ENCODE data around the gene AHSP. TPM values are rescaled to one million over a fixed set of nuclear protein-coding genes. Genes with fewer than 3 reads are reported as not detected.
"Not testable (repeated sequence)": the region's sequence is repeated elsewhere in the genome, so short reads cannot be mapped to it uniquely, and the experiment has no call there.

The AHSP gene, protein sequence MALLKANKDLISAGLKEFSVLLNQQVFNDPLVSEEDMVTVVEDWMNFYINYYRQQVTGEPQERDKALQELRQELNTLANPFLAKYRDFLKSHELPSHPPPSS
- total RNA-seq: not detected in 2 replicates
- polyA plus RNA-seq (2012): not detected

- no peak for DNase-seq (ENCODE audit: low read depth)
Measured at GRCh38 chr16:31527734-31528274, at the start of gene AHSP. Gene AHSP, plus strand, starts transcription at chr16:31527900. Its CDS starts 240 bp downstream, at chr16:31528140.

DNA sequence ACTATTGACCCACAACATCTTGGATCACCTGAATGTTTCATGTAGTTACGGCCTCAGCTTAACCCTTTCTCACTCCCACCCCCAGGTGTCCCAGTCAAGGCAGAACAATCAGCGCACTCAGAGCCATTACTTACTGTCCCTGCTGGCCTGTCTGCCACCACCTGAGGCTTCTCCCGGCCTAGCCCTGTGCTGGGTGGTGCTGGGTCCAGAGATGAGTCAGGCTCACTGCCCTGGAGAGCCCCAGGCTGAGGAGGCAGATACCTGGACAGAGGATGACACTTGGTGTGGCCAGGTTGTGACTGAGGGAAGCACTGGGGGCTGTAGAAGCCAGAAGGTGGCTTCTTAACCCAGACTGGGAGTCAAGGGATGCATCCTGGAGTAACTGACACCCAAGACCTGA, 48.7 kb upstream of the AHSP start:
- DNase-seq (ENCODE audit: low read depth): no peak

GRCh38 chr16:31479751-31480150, 47.9 kb upstream of the AHSP start:
- no peak for DNase-seq (ENCODE audit: low read depth)

GRCh38 chr16:31480851-31481536, 46.7 kb upstream of the AHSP start:
- no peak for DNase-seq (ENCODE audit: low read depth)

DNA sequence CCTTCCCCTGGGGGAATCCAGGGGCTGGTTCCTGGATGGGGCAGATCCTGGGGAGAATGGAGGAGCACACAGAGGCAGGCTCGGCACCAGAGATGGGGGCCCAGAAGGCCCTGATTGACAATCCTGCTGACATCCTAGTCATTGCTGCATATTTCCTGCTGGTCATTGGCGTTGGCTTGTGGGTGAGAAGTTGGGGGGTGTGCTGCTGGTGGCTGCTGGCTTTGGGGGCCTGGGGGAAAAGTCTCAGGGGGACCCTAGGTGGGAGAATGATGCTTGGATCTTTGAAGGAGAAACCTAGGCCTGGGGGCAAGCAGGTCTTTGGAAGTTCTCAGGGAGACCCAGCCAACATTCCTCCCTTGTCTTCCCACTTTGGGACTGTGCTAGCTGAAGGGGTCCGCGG, 44.6 kb upstream of the AHSP start, which contains the start of gene SLC5A2:
TSS of gene SLC5A2 (plus strand) at position 43 of the 400 bp plus-strand sequence. CDS start at position 57, 14 bp downstream.
- no peak for DNase-seq (ENCODE audit: low read depth)

DNA sequence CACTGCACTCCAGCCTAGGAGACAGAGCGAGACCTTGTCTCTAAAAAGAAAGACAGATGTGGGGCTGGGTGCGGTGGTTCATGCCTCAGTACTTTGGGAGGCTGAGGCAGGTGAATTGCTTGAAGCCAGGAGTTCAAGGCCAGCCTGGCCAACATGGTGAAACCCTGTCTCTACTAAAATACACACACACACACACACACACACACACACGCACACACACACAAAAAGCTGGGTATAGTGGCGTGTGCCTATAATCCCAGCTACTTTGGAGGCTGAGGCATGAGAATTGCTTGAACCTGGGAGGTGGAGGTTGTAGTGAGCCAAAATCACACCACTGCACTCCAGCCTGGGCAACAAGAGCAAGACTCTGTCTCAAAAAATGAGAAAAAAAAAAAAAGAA, 43.7 kb upstream of the AHSP start:
- DNase-seq (ENCODE audit: low read depth): not testable (repeated sequence)

- DNase-seq (ENCODE audit: low read depth): no peak
Measured at GRCh38 chr16:31484491-31485171, 43.1 kb upstream of the AHSP start.

DNA sequence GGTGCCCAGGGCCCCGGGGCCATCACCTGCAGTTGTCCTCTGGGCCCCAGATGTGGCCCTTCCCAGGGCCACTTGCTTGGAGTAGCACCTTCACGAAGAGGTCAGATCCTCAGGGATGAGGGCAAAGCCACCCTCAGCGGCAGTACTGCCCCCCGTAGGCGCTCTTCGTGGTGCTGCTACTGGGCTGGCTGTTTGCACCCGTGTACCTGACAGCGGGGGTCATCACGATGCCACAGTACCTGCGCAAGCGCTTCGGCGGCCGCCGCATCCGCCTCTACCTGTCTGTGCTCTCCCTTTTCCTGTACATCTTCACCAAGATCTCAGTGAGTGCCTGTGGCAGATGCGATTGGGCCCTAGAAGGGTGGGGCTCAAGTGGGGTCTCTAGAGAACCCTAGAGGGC, 42.1 kb upstream of the AHSP start:
- DNase-seq (ENCODE audit: low read depth): no peak

DNA sequence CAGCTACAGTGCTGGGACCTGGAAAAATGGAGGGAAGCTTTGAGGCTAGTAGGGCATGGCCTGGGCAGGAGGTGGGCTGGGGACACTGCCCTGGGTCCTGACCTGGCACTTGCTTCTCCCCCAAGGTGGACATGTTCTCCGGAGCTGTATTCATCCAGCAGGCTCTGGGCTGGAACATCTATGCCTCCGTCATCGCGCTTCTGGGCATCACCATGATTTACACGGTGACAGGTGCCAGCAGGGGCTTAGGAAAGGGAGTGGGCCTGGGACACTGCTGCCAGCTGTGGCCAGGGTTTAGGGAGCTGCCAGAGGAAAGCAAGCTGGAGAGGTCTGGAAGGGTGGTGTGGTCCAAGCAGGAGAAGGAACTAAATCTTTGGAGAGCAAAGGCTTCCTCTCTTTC, 41.7 kb upstream of the AHSP start:
- DNase-seq (ENCODE audit: low read depth): peak; percentile 38

DNA sequence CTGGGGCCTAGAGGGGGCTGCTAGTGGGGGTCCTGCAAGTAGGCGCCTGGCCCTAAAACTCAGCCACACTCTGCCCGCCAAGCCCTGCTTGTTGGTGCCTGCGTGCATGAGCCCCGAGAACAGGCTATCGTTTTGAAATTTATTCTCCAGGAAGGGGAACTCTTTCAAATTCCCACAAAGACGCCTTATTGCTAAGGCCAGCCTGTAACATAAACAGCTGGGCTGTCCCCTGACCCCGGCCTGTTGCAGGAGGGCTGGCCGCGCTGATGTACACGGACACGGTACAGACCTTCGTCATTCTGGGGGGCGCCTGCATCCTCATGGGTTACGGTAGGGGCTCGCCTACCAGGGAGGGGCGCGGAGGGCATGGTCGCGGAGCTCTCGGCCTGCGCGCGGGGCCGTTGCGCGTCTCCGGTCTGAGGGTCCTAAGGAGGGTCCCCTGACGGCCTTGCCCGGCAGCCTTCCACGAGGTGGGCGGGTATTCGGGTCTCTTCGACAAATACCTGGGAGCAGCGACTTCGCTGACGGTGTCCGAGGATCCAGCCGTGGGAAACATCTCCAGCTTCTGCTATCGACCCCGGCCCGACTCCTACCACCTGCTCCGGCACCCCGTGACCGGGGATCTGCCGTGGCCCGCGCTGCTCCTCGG, 40.5 kb upstream of the AHSP start:
- DNase-seq (ENCODE audit: low read depth): no peak

DNA sequence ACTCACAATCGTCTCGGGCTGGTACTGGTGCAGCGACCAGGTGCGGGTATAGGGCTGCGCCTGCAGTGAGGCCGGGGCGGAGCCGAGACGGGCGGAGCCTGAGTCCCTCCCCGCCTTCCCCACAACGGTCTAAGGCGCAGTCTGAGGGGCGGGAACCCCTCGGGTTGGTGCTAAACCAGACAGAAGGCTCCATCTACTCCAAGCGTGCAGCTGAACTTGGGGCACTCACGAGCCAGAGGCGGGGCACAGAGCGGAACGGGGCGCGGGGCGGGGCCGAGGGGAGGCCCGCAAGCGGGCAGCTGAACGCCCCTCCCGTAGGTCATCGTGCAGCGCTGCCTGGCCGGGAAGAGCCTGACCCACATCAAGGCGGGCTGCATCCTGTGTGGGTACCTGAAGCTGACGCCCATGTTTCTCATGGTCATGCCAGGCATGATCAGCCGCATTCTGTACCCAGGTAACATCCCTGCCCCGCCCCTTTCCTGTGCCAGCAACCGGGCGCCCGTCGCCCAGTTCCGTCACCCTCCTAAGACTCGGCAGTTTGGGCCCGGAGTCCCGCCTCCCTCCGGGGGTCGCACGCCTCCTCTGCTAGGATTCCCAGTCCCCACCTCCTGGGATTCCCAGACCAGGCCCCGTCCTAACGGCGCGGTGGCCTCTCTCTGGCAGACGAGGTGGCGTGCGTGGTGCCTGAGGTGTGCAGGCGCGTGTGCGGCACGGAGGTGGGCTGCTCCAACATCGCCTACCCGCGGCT, 39.8 kb upstream of the AHSP start:
- peak; percentile 41 for DNase-seq (ENCODE audit: low read depth)

GRCh38 chr16:31488468-31489297, 39.0 kb upstream of the AHSP start:
- no peak for DNase-seq (ENCODE audit: low read depth)

DNA sequence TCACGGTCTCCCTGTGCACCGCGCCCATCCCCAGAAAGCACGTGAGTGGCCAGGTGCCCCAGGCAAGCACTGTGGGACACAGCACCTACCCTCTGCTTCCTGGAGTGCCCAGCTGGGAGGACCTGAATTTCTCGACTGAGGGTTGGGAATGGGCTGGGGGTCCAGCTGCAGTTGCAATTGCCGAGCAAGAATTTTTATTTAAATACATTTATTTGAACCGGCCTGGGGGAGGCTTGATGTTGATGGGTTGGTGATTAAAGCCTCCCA, 38.5 kb upstream of the AHSP start:
- no peak for DNase-seq (ENCODE audit: low read depth)

DNA sequence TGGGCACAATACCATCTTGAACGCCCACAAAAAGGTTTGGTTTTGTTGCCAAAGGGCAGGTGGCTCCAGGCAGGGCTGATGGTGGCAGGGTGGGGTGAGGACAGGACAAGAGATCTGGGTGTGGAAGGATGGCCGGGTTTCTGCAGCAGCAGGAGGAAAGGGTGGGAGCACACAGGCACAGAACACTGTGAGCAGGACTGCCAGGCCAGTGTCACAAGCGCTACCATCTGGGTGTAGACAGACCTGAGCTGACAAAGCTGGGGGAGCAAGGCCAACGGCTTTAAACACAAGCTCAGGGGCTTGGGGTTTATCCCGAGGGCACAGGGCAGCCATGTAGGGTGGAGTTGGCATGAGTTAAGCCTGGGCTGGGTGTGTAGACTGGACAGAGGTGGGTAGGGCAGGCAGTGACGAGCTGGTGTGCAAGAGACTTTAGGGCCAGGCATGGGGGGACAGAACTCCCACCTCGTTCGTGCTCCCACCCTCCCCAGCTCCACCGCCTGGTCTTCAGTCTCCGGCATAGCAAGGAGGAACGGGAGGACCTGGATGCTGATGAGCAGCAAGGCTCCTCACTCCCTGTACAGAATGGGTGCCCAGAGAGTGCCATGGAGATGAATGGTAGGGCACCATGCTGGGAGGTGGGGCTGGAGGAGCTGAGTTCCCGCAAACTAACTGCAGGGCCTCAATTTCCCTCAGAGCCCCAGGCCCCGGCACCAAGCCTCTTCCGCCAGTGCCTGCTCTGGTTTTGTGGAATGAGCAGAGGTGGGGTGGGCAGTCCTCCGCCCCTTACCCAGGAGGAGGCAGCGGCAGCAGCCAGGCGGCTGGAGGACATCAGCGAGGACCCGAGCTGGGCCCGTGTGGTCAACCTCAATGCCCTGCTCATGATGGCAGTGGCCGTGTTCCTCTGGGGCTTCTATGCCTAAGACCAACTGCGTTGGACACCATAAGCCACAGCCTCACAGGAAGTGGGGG, 37.8 kb upstream of the AHSP start:
- no peak for DNase-seq (ENCODE audit: low read depth)

GRCh38 chr16:31491778-31492418, 35.8 kb upstream of the AHSP start:
- no peak for DNase-seq (ENCODE audit: low read depth)

GRCh38 chr16:31493506-31494125, 34.1 kb upstream of the AHSP start:
- DNase-seq (ENCODE audit: low read depth): no peak

DNA sequence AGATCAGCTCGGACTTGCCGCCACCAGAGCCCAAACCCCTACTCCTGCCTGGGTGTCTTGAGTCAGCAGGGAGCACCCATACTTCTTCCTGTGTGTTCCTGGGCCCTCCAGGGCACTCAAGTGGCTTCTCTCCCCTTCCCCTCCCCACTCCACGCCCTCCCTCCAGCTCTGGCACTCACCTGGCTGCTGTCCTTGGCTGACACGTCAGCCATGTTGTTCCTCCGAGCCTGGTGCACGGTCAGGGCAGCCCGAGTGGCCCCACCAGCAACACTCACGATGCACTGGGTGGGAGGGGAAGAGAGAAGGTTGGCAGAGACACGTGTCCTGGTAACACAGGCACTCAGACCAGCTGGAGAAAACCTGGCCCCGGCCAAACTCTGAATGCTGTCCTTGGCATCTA, 31.0 kb upstream of the AHSP start:
- no peak for DNase-seq (ENCODE audit: low read depth)

GRCh38 chr16:31498493-31498892, 29.2 kb upstream of the AHSP start:
- DNase-seq (ENCODE audit: low read depth): no peak
